ENCODE data around the gene C10orf53. TPM values are rescaled to one million over a fixed set of nuclear protein-coding genes. Genes with fewer than 3 reads are reported as not detected.

C10orf53 gene
- total RNA-seq, 1 donor from 2014 or later, result not detected

- H3K4me3 Mint-ChIP-seq (ENCODE audit: unreplicated experiment), result no peak overlapping the region
- H3K27me3 Mint-ChIP-seq (ENCODE audit: unreplicated experiment), result peaks cover 20% of the 10 kb centered on the region
- H3K9me3 Mint-ChIP-seq (ENCODE audit: unreplicated experiment), result no peaks in the 10 kb centered on the region
- H3K4me1 Mint-ChIP-seq (ENCODE audit: unreplicated experiment), result peaks cover 2% of the 10 kb centered on the region
- peaks cover 5% of the 10 kb centered on the region for H3K36me3 Mint-ChIP-seq (ENCODE audit: low read depth, unreplicated experiment)
- TF ChIP-seq CTCF (IDR thresholded peaks at IDR 0.05; ENCODE audit: unreplicated experiment), result no peak
- no peak for DNase-seq (ENCODE audit: low spot score)
- H3K27ac Mint-ChIP-seq (ENCODE audit: unreplicated experiment), result no peak overlapping the region
These were observed 12.1 kb downstream of the C10orf53 start for GRCh38 chr10:49691588-49691987.

- no peak overlapping the region for H3K4me3 Mint-ChIP-seq (ENCODE audit: unreplicated experiment)
- no peak overlapping the region for H3K27ac Mint-ChIP-seq (ENCODE audit: unreplicated experiment)
- TF ChIP-seq CTCF (IDR thresholded peaks at IDR 0.05; ENCODE audit: unreplicated experiment), result no peak
- H3K27me3 Mint-ChIP-seq (ENCODE audit: unreplicated experiment), result peaks cover 11% of the 10 kb centered on the region
- H3K36me3 Mint-ChIP-seq (ENCODE audit: low read depth, unreplicated experiment), result no peaks in the 10 kb centered on the region
- DNase-seq (ENCODE audit: low spot score), result no peak
- peaks cover 2% of the 10 kb centered on the region for H3K4me1 Mint-ChIP-seq (ENCODE audit: unreplicated experiment)
- H3K9me3 Mint-ChIP-seq (ENCODE audit: unreplicated experiment), result no peaks in the 10 kb centered on the region
These were observed 15.0 kb downstream of the C10orf53 start for GRCh38 chr10:49694466-49694865.

- Mint-ChIP-seq H3K27ac (ENCODE audit: unreplicated experiment) (no peak overlapping the region), H3K4me3 (ENCODE audit: unreplicated experiment) (no peak overlapping the region), H3K4me1 (ENCODE audit: unreplicated experiment) (no peaks in the 10 kb centered on the region), H3K9me3 (ENCODE audit: unreplicated experiment) (no peaks in the 10 kb centered on the region), H3K36me3 (ENCODE audit: low read depth, unreplicated experiment) (no peaks in the 10 kb centered on the region), H3K27me3 (ENCODE audit: unreplicated experiment) (peaks cover 4% of the 10 kb centered on the region)
- no peak for DNase-seq (ENCODE audit: low spot score)
- no peak for TF ChIP-seq CTCF (IDR thresholded peaks at IDR 0.05; ENCODE audit: unreplicated experiment)
These were observed 16.9 kb downstream of the C10orf53 start for GRCh38 chr10:49696311-49696710.

DNA sequence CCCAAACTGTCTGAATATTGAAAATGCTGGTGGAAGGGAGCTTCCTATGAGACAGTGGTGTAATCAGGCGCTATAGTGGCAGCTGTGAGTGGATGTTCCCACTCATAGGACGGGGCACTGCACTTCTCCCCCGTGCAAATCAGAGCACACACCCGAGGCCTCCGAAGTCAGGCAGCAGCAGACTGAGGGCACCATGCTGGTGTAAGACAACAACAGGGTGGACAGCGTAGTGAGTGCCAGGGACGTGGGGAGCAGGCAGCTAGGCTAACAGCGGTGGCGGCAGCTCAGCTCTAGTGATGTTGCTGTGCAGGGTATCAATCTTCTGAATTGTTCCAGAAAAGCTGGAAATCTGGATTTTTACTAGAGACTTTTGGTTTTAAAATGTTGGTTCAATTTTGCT is 19.2 kb downstream of the C10orf53 start:
- Mint-ChIP-seq H3K4me1 (ENCODE audit: unreplicated experiment) (no peaks in the 10 kb centered on the region), H3K9me3 (ENCODE audit: unreplicated experiment) (no peaks in the 10 kb centered on the region), H3K27ac (ENCODE audit: unreplicated experiment) (no peak overlapping the region), H3K4me3 (ENCODE audit: unreplicated experiment) (no peak overlapping the region), H3K27me3 (ENCODE audit: unreplicated experiment) (peaks cover 4% of the 10 kb centered on the region), H3K36me3 (ENCODE audit: low read depth, unreplicated experiment) (no peaks in the 10 kb centered on the region)
- TF ChIP-seq CTCF (IDR thresholded peaks at IDR 0.05; ENCODE audit: unreplicated experiment), result no peak
- DNase-seq (ENCODE audit: low spot score), result no peak

GRCh38 chr10:49700211-49700610 is 20.8 kb downstream of the C10orf53 start:
- Mint-ChIP-seq H3K27ac (ENCODE audit: unreplicated experiment) (no peak overlapping the region), H3K9me3 (ENCODE audit: unreplicated experiment) (no peaks in the 10 kb centered on the region), H3K36me3 (ENCODE audit: low read depth, unreplicated experiment) (no peaks in the 10 kb centered on the region), H3K4me1 (ENCODE audit: unreplicated experiment) (no peaks in the 10 kb centered on the region), H3K27me3 (ENCODE audit: unreplicated experiment) (peaks cover 4% of the 10 kb centered on the region), H3K4me3 (ENCODE audit: unreplicated experiment) (no peak overlapping the region)
- no peak for DNase-seq (ENCODE audit: low spot score)
- no peak for TF ChIP-seq CTCF (IDR thresholded peaks at IDR 0.05; ENCODE audit: unreplicated experiment)

All from endothelial cell (in vitro differentiated cells).